ENCODE measurements around the gene MSI2. TPM values are rescaled to one million over a fixed set of nuclear protein-coding genes. Genes with fewer than 3 reads are reported as not detected.

The MSI2 gene
- total RNA-seq, 4 donors from 2014 or later: 19.7 to 35.8 (median 22.4) TPM

DNA sequence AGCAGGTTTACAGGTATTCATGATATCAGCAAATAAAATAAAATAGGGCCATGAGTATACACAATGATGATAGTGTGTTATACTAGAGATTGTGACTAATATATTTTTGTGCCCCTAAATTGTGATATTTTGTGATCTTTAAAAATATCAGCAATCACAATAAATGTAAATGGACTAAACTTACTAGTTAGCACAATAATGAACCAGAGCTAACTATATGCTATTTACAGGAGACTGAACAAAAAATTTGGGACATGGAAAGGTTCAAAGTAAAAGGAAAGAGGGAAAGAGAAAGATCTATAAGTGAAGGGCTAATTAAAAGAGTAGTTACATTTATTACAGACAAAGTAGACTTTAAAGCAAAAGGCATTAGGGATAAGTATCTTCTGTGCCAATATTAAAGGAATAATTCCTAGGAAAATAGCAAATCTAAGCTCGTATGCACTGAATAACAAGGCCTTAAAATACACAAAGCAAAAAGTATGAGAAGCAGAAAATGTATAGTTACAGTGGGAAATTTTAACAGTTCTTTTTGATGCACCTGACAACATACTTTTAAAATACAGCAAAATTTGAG is 5.0 kb upstream of the MSI2 start:
- 91% methylated on average over 1 of the region's 1 CpG for WGBS
- H3K9me3 ChIP-seq: peaks cover 7% of the 10 kb centered on the region
- H3K4me3 ChIP-seq: no peak overlapping the region
- DNase-seq (ENCODE audit: low spot score in 2 of 2): no peak
- TF ChIP-seq, protein P1, sequence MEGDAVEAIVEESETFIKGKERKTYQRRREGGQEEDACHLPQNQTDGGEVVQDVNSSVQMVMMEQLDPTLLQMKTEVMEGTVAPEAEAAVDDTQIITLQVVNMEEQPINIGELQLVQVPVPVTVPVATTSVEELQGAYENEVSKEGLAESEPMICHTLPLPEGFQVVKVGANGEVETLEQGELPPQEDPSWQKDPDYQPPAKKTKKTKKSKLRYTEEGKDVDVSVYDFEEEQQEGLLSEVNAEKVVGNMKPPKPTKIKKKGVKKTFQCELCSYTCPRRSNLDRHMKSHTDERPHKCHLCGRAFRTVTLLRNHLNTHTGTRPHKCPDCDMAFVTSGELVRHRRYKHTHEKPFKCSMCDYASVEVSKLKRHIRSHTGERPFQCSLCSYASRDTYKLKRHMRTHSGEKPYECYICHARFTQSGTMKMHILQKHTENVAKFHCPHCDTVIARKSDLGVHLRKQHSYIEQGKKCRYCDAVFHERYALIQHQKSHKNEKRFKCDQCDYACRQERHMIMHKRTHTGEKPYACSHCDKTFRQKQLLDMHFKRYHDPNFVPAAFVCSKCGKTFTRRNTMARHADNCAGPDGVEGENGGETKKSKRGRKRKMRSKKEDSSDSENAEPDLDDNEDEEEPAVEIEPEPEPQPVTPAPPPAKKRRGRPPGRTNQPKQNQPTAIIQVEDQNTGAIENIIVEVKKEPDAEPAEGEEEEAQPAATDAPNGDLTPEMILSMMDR (IDR thresholded peaks at IDR 0.05): no peak
- TF ChIP-seq EP300 (IDR thresholded peaks at IDR 0.05) (no peak), POLR2AphosphoS5 (IDR thresholded peaks at IDR 0.05) (no peak), POLR2A (IDR thresholded peaks at IDR 0.05) (no peak)
- H3K27me3 ChIP-seq: no peaks in the 10 kb centered on the region
- H3K27ac ChIP-seq: no peak overlapping the region
- H3K36me3 ChIP-seq: no peaks in the 10 kb centered on the region
- H3K4me1 ChIP-seq: peaks cover 5% of the 10 kb centered on the region

DNA sequence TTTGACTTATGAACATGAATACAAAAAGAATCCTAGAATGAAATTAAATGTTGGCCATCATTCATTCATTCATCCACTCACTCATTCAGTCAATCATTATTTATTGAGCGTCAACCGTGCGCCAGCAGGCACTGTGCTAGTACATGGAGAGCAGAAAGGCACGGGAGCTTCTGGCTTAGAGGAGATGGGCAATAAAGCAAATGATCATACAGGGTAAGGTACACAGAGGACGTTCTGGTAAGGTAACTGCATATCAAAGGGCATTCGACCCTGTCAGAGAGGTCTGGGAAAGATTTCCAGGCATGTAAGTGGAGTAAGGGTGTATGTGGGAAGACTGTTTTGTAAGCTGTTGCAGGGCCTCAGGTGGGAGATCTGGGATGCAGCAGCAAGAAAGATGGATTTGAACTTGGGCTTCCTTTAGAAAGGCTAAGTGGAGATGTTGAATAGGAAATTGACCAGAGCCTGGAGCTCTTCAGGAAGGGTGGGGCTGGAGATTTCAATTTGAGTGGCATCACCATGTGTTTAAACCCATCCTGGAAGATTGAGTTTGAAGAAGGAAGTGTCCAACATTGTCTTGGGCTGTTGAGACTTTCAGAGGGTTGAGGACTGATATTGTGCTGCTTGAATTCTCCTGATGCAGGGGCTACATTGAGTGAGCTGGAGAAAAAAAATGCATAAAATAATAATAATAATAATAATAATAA is 2.8 kb upstream of the MSI2 start:
- H3K36me3 ChIP-seq: no peaks in the 10 kb centered on the region
- no peak overlapping the region for H3K4me3 ChIP-seq
- 67% methylated on average over 6 of the region's 6 CpGs for WGBS
- TF ChIP-seq EP300 (IDR thresholded peaks at IDR 0.05) (no peak), POLR2A (IDR thresholded peaks at IDR 0.05) (no peak), POLR2AphosphoS5 (IDR thresholded peaks at IDR 0.05) (no peak)
- TF ChIP-seq, protein P1 (IDR thresholded peaks at IDR 0.05): no peak
- peaks cover 7% of the 10 kb centered on the region for H3K9me3 ChIP-seq
- no peak overlapping the region for H3K27ac ChIP-seq
- peaks cover 20% of the 10 kb centered on the region for H3K4me1 ChIP-seq
- DNase-seq (ENCODE audit: low spot score in 2 of 2): no peak
- no peaks in the 10 kb centered on the region for H3K27me3 ChIP-seq

DNA sequence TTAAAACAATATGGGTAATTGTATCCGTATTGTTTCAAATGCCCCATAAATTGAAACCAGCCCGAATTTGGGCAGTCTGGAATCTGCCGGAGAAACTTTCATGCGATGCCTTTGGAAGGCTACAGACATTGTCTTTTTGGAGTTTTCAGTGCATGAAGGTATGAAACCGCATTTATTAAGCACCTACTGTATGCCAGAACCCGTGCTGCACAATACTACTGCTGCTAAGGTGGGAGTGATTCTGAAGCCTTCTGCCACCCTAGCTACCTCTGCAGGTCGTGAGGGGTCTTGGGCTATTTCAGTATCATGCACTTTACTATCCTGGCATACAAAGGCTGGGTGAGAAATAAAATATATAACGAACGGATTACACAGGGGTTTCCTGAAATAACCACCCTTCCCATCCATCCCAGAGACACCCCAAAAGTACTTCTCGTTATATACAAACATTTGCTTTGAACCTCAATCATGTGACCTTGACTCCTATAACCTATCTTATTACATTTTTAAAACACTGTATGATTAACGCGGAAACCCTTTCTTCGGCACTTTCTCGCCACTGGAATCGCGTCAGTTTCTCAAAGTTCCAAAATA is 1.0 kb upstream of the MSI2 start:
- Histone ChIP-seq H3K27ac (peak overlapping the region; percentile 87), H3K4me3 (peak overlapping the region; percentile 95), H3K27me3 (no peaks in the 10 kb centered on the region), H3K4me1 (peaks cover 32% of the 10 kb centered on the region), H3K9me3 (peaks cover 7% of the 10 kb centered on the region), H3K36me3 (no peaks in the 10 kb centered on the region)
- no peak for TF ChIP-seq EP300 (IDR thresholded peaks at IDR 0.05)
- 22% methylated on average over 16 of the region's 16 CpGs for WGBS
- no peak for DNase-seq (ENCODE audit: low spot score in 2 of 2)

DNA sequence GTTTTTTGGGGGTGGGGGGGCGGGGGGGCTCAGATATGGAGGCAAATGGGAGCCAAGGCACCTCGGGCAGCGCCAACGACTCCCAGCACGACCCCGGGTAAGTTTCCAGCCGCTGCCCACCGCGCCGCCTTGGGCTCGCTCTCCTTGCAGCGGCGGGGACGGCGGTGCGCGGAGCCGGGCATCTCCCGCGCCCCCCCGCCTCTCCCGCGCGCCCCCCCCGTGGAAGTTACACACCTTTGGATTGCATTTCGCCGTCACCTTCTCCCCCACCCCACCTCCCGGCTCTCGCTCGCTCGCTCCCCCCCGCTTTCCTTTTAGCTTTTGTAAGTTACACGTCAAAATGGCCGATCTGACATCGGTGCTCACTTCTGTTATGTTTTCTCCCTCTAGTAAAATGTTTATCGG is 387 bp downstream of the MSI2 start:
- Histone ChIP-seq H3K9me3 (no peaks in the 10 kb centered on the region), H3K27me3 (no peaks in the 10 kb centered on the region), H3K4me3 (peak overlapping the region; percentile 95), H3K4me1 (peaks cover 32% of the 10 kb centered on the region), H3K36me3 (no peaks in the 10 kb centered on the region), H3K27ac (peak overlapping the region; percentile 87)
- peak in 1 of 2 donors; percentile 73 for DNase-seq (ENCODE audit: low spot score in 2 of 2)
- 0% methylated on average over 11 of the region's 36 CpGs for whole genome bisulfite sequencing
- TF ChIP-seq POLR2A (IDR thresholded peaks at IDR 0.05) (no peak), POLR2AphosphoS5 (IDR thresholded peaks at IDR 0.05) (no peak), EP300 (IDR thresholded peaks at IDR 0.05) (no peak)
- TF ChIP-seq, protein P1 (IDR thresholded peaks at IDR 0.05): no peak

DNA sequence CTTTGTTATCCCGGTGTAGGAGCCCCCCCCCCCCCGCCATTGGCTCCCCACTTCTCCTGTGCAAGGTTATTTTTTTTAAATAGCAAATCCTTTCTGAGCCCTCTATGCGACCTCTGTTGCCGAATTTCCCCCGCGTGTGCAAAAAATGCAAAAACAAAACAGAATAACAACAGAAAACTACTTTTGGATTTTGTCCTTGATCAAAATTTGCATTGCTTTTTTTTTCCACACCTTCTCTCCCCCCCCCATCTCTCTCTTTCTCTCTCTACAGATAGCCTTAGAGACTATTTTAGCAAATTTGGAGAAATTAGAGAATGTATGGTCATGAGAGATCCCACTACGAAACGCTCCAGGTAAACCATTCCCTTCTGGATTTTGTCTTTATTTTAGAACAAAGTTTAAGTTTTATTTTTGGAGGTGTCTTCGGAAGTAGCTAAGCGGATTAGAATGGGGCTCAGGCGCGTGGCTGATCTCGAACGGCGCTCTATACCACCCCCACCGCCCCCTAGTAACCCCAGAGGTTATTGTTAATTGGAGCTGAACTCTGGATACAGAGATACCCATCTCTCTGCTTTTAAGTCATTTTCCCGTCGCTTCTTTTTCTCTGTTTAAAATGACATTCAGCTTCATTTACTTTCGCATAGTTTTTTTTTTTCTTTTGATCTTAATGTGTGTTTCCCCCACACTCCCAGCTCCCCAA is 1.0 kb downstream of the MSI2 start:
- WGBS: under 1% methylated on average over 19 of the region's 19 CpGs
- no peak for DNase-seq (ENCODE audit: low spot score in 2 of 2)
- Histone ChIP-seq H3K36me3 (no peaks in the 10 kb centered on the region), H3K4me1 (peaks cover 32% of the 10 kb centered on the region), H3K4me3 (peak overlapping the region; percentile 95), H3K9me3 (no peaks in the 10 kb centered on the region), H3K27ac (peak overlapping the region; percentile 87), H3K27me3 (no peaks in the 10 kb centered on the region)
- TF ChIP-seq, protein P1 (IDR thresholded peaks at IDR 0.05): no peak
- no peak for TF ChIP-seq EP300 (IDR thresholded peaks at IDR 0.05)
- TF ChIP-seq POLR2A (IDR thresholded peaks at IDR 0.05): no peak
- no peak for TF ChIP-seq POLR2AphosphoS5 (IDR thresholded peaks at IDR 0.05)

All from suprapubic skin (tissue), 4 donors.